Measurements from ENCODE around the gene PRKCE. TPM values are rescaled to one million over a fixed set of nuclear protein-coding genes. Genes with fewer than 3 reads are reported as not detected.

The PRKCE gene
- total and polyA plus RNA-seq, 2 donors (not counting 3 experiments of a cell fraction or from before 2014, with no cell fraction given): 27.9 to 33.9 TPM

DNA sequence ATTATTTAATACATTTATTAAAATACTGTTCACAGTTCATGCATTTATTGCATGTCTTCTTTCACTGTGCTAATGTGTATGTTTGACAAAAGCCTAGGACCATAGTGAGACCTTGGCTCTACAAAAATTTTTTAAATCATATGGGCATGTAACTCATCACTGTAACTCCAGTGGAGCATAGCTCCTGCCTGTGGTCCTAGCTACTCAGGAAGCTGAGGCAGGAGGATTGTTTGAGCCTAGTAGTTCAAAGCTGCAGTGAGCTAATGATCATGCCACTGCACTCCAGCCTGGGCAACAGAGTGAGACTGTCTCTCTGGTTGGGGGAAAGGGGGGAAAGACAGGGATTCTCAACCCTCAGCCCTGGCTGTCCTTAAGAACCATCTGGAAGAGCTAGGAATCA lies 137.8 kb downstream of the PRKCE start:
- dilution Hi-C loops (cut with MboI; ENCODE audit: extremely low pct_ligation_motif_present, low sequenced_read_pairs): no loop called here
- H3K9me1 ChIP-seq (replicated peaks; ENCODE audit: control insufficient read depth, extremely low read depth, insufficient read depth, low read length): no peaks in the 10 kb centered on the region
- H3K4me3 ChIP-seq (replicated peaks in 1 of 3; ENCODE audit: insufficient read depth in 1 of 3, low read depth in 1 of 3, low read length in 3 of 3): no peak overlapping the region
- peak overlapping the region; percentile 82 for H3K27ac ChIP-seq (ENCODE audit: insufficient read depth, low read depth, low read length)
- BruUV-seq (replicated peaks): no TSS peak
- H3K9me3 ChIP-seq (replicated peaks; ENCODE audit: control insufficient read depth, insufficient read depth, low read length): no peaks in the 10 kb centered on the region
- no peak for DNase-seq (ENCODE audit: low read depth, low spot score)
- H3K36me3 ChIP-seq (ENCODE audit: control insufficient read depth in 2 of 2, extremely low read depth in 1 of 2, insufficient read depth in 2 of 2, low read length in 2 of 2): no peaks in the 10 kb centered on the region
- no peak overlapping the region for H3K4me2 ChIP-seq (ENCODE audit: insufficient read depth, low read length)
- intact Hi-C loops (cut with micrococcal nuclease): no loop called here
- no peaks in the 10 kb centered on the region for H3K79me2 ChIP-seq (ENCODE audit: control insufficient read depth, insufficient read depth, low read length)
- no peak overlapping the region for H2AFZ ChIP-seq (ENCODE audit: low read depth, low read length)
- peaks cover 36% of the 10 kb centered on the region for H3K4me1 ChIP-seq (ENCODE audit: control insufficient read depth, extremely low read depth, insufficient read depth, low read length)
- H3K9ac ChIP-seq (replicated peaks; ENCODE audit: extremely low read depth, insufficient read depth, low read length): no peak overlapping the region
- CTCF ChIA-PET: interaction anchor here (0.7 to 3.3 kb wide), 10 partner anchors 10 to 178 kb away, joined by 3 to 47 read pairs (median 4); partner anchors contain the start of gene SRBD1
- POLR2A ChIA-PET: no interaction called here
- TF ChIP-seq POLR2AphosphoS5 (IDR thresholded peaks at IDR 0.05; ENCODE audit: insufficient read depth, low read depth, low read length) (no peak), GATA2 (IDR thresholded peaks at IDR 0.05; ENCODE audit: insufficient read depth, insufficient read length, low read depth, low read length) (no peak), CTCF (IDR thresholded peaks at IDR 0.05; ENCODE audit: extremely low read depth in 1 of 2, insufficient read depth in 1 of 2, low read depth in 1 of 2, low read length in 2 of 2) (no peak), FOS (IDR thresholded peaks at IDR 0.05; ENCODE audit: borderline replicate concordance, insufficient read depth, low read length) (no peak), MAX (IDR thresholded peaks at IDR 0.05; ENCODE audit: insufficient read depth, insufficient read length) (no peak), EZH2 (IDR thresholded peaks at IDR 0.05; ENCODE audit: borderline replicate concordance, low read depth, low read length, severe bottlenecking) (no peak), POLR2A (IDR thresholded peaks at IDR 0.05; ENCODE audit: low read depth, low read length) (no peak), JUN (IDR thresholded peaks at IDR 0.05; ENCODE audit: borderline replicate concordance, insufficient read depth, insufficient read length, low read depth) (no peak), MYC (IDR thresholded peaks at IDR 0.05; ENCODE audit: low read depth, low read length) (no peak)
- peak; percentile 15 for FAIRE-seq
- H4K20me1 ChIP-seq (replicated peaks; ENCODE audit: control insufficient read depth, extremely low read depth, insufficient read depth, low read length): no peaks in the 10 kb centered on the region
- H3K27me3 ChIP-seq (ENCODE audit: control insufficient read depth in 2 of 2, insufficient read depth in 2 of 2, low read length in 2 of 2): no peaks in the 10 kb centered on the region
